ENCODE data around the gene TP53BP1.

Gene TP53BP1

GRCh38 chr15:43434446-43434845 lies 58.5 kb downstream of the TP53BP1 start:
- Histone ChIP-seq H3K27ac (no peak overlapping the region), H3K4me1 (ENCODE audit: low read depth, poor library complexity, severe bottlenecking) (no peaks in the 10 kb centered on the region), H3K4me2 (no peak overlapping the region), H3K9ac (no peak overlapping the region), H2AFZ (ENCODE audit: low read depth) (no peak overlapping the region), H3K79me2 (ENCODE audit: insufficient read depth, low read depth) (no peaks in the 10 kb centered on the region), H4K20me1 (ENCODE audit: insufficient read depth) (no peaks in the 10 kb centered on the region), H3K36me3 (ENCODE audit: insufficient read depth) (no peaks in the 10 kb centered on the region), H3K4me3 (IDR thresholded peaks at IDR 0.05; ENCODE audit: insufficient read depth, low read depth, low read length) (no peak overlapping the region), H3K27me3 (ENCODE audit: insufficient read depth, low read depth) (no peaks in the 10 kb centered on the region)
- TF ChIP-seq CTCF (conservative IDR thresholded peaks at IDR 0.05; ENCODE audit: low read depth, low read length) = no peak

GRCh38 chr15:43433661-43434303 lies 59.2 kb downstream of the TP53BP1 start:
- Histone ChIP-seq H4K20me1 (ENCODE audit: insufficient read depth) (no peaks in the 10 kb centered on the region), H3K79me2 (ENCODE audit: insufficient read depth, low read depth) (no peaks in the 10 kb centered on the region), H3K27me3 (ENCODE audit: insufficient read depth, low read depth) (no peaks in the 10 kb centered on the region), H3K36me3 (ENCODE audit: insufficient read depth) (no peaks in the 10 kb centered on the region), H2AFZ (ENCODE audit: low read depth) (no peak overlapping the region), H3K4me1 (ENCODE audit: low read depth, poor library complexity, severe bottlenecking) (no peaks in the 10 kb centered on the region), H3K9ac (no peak overlapping the region), H3K4me2 (no peak overlapping the region), H3K27ac (no peak overlapping the region), H3K4me3 (IDR thresholded peaks at IDR 0.05; ENCODE audit: insufficient read depth, low read depth, low read length) (no peak overlapping the region)
- no peak for TF ChIP-seq CTCF (conservative IDR thresholded peaks at IDR 0.05; ENCODE audit: low read depth, low read length)

- Histone ChIP-seq H3K9ac (no peak overlapping the region), H3K4me2 (no peak overlapping the region), H3K36me3 (ENCODE audit: insufficient read depth) (no peaks in the 10 kb centered on the region), H4K20me1 (ENCODE audit: insufficient read depth) (no peaks in the 10 kb centered on the region), H2AFZ (ENCODE audit: low read depth) (no peak overlapping the region), H3K4me3 (IDR thresholded peaks at IDR 0.05; ENCODE audit: insufficient read depth, low read depth, low read length) (no peak overlapping the region), H3K27me3 (ENCODE audit: insufficient read depth, low read depth) (no peaks in the 10 kb centered on the region), H3K79me2 (ENCODE audit: insufficient read depth, low read depth) (no peaks in the 10 kb centered on the region), H3K27ac (no peak overlapping the region), H3K4me1 (ENCODE audit: low read depth, poor library complexity, severe bottlenecking) (no peaks in the 10 kb centered on the region)
- no peak for TF ChIP-seq CTCF (conservative IDR thresholded peaks at IDR 0.05; ENCODE audit: low read depth, low read length)
These were observed 59.8 kb downstream of the TP53BP1 start for GRCh38 chr15:43433165-43433564.

- Histone ChIP-seq H3K36me3 (ENCODE audit: insufficient read depth) (no peaks in the 10 kb centered on the region), H2AFZ (ENCODE audit: low read depth) (no peak overlapping the region), H3K27me3 (ENCODE audit: insufficient read depth, low read depth) (no peaks in the 10 kb centered on the region), H3K4me3 (IDR thresholded peaks at IDR 0.05; ENCODE audit: insufficient read depth, low read depth, low read length) (no peak overlapping the region), H4K20me1 (ENCODE audit: insufficient read depth) (no peaks in the 10 kb centered on the region), H3K4me1 (ENCODE audit: low read depth, poor library complexity, severe bottlenecking) (no peaks in the 10 kb centered on the region), H3K9ac (no peak overlapping the region), H3K27ac (no peak overlapping the region), H3K4me2 (no peak overlapping the region), H3K79me2 (ENCODE audit: insufficient read depth, low read depth) (no peaks in the 10 kb centered on the region)
- no peak for TF ChIP-seq CTCF (conservative IDR thresholded peaks at IDR 0.05; ENCODE audit: low read depth, low read length)
These were observed 63.3 kb downstream of the TP53BP1 start for GRCh38 chr15:43429687-43430086.
